Activated naive CD4-positive, alpha-beta T cell treated with Interleukin-2 at 50 U/mL for 16 hours (primary cell): ENCODE data around the gene TSC2.

Experiments used
- DNase-seq: peaks from one replicate; pipeline ENCODE4 v3.0.0-alpha.2; 2020

The TSC2 gene

DNA sequence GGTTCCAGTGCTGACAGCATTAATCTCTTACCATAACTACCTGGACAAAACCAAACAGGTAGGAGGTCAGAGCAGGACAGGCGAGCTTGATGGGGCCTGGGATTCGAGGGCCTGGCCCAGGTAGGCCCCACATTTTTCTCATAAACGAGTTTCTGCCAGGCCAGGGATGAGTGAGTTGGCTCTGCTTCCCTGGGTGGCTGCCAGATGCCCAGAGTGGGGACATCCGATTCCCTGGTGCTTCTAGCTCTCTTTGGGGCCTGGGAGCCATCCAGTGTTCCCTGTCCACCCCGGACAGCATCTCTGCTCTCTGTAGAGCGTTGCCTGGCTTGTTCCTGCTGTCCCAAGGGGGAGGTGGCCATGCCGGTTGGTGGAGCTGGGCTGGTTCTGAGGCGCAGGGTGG, 25.1 kb downstream of the TSC2 start:
- DNase-seq: no peak

DNA sequence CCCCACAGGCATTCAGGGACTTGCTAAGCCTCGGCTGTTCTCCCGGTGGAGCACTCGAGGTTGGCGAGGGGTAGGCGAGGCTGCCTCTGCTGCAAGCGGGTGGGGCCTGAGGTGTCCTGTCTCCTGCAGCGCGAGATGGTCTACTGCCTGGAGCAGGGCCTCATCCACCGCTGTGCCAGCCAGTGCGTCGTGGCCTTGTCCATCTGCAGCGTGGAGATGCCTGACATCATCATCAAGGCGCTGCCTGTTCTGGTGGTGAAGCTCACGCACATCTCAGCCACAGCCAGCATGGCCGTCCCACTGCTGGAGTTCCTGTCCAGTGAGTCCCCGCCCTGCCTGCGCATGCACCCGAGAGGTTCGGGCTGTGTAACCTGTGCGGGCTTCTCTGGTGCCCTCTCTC, 26.3 kb downstream of the TSC2 start:
- DNase-seq: no peak

DNA sequence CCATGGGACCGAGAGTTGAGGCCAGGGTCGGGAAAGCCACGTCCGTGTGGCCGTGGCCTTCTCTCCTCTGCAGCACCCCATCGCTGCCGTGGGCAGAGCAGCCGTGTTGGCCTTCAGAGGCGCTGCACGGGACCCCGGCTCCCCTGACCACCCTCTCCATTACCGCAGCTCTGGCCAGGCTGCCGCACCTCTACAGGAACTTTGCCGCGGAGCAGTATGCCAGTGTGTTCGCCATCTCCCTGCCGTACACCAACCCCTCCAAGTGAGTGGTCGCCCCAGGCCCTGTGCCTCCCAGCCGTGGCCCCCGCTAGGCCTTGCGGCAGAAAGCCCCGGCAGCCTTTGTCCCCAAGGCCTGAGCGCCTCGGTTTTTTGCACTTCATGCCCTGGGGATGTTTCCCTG, 27.8 kb downstream of the TSC2 start:
- DNase-seq: no peak

DNA sequence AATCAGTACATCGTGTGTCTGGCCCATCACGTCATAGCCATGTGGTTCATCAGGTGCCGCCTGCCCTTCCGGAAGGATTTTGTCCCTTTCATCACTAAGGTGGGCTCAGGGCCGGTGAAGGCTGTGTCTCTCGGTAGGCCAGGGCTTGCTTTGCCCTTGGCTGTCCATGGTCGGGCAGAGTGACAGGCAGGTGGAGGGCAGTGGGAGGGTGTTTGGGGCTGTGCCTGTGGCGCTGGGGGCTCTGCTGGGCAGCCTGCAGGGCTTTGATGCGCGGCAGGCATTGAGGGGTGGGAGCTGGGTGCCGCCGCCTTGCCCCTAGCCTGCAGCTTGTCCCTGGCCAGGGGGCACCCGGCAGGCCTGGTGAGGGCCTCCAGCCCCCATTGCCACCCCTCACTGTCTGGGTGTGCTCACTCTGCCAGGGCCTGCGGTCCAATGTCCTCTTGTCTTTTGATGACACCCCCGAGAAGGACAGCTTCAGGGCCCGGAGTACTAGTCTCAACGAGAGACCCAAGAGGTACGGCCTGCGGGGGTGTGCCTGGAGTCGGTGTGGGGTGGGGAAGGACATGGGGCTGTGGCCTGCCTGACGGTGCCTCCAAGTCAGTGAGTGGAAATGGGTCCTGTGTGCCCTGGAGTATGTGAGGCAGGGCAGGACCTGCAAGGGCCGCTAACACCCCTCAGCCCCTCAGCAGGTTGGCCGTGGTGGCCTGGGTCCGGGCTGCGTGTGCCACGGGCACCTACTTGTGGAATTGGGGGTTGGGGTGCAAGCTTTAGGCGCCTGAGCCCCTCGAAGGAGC, 28.5 kb downstream of the TSC2 start:
- no peak for DNase-seq

DNA sequence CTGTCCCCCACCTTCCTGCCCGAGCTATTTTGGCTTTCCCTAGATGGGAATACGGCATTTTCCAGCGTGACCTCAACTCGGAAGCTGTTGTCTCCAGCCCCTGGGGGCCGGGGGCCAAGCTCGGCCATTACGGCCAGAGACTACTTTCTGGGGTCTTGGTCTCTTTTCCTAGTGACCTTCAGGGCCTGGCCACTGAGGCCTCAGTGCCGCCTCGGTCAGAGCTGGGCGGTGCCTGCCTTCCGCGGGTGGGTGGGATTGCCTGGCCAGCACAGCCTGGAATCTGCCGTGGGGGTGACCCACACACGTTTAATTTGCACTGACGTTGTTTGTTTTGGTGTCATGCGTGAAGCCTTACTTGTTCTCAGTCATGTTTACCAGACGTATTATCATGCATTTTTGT, 29.2 kb downstream of the TSC2 start:
- DNase-seq: no peak

DNA sequence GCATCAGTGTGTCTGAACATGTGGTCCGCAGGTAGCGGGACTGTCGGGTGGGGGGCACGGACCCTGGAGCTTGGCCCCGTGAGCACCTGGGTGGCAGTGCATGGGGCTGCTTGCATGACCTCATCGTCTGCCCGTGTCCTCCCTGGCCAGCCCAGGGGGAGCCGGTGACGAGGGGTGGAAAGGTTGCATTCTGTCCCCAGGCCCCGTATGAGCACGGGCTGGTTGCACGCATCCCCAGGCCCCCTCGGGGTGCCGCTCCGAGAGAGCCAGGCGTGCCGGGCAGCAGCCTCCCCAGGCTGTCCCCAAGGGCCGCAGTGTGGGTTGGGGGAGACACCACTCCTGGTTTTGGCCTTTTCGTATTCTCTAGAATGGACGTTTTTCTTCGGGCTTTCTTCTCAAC, 29.9 kb downstream of the TSC2 start:
- DNase-seq: no peak

DNA sequence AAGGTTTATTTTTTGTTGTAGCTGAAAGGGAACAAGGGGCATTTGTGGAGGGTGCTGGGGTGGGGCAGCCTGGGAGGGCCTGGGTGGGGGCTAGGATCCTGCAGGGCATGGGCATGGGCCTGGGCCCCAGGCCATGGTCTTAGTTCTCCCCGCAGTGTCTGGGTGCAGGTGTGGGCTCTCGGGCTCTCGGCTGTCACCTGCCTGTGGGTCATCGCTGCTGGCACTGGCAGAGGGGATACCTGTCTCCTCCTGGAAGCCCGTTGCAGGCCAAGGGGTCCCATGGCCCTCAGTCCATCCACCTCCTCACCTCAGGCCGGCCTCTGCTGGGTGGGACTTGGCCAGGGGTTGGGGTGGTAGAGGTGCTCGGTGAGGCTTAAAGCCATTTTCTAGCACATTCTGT, 30.3 kb downstream of the TSC2 start:
- DNase-seq: no peak

DNA sequence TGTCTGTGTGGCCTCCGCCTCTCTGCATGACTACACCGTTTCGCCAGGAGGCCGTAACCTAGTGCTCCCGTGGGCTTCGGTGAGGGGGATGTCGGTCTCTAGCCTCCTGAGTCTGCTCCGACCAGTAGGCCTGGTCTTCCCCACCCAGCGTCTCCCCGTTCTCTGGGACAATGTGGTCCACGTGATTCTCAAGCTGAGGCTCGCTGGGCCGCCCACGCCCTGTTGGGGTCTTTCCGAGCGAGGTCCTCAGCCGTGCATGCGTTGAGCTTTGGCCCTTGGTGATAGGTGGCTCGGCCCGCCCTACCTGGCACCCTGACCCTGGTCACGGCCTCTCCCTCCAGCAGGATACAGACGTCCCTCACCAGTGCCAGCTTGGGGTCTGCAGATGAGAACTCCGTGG, 30.9 kb downstream of the TSC2 start:
- DNase-seq: no peak

DNA sequence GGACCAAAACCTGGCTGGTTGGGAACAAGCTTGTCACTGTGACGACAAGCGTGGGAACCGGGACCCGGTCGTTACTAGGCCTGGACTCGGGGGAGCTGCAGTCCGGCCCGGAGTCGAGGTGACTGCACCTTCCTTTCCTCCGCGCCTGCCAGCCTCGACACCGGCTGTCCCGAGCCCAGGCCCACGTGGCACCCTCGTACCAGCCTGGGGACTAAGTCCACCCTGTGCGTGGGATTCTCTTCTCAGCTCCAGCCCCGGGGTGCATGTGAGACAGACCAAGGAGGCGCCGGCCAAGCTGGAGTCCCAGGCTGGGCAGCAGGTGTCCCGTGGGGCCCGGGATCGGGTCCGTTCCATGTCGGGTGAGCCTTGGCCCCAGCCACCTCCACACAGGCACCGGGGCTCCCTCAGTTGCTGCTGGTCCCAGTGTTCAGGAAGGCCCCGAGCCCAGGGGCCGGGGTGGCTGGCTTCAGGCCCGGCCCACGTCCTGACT, 31.6 kb downstream of the TSC2 start:
- no peak for DNase-seq

DNA sequence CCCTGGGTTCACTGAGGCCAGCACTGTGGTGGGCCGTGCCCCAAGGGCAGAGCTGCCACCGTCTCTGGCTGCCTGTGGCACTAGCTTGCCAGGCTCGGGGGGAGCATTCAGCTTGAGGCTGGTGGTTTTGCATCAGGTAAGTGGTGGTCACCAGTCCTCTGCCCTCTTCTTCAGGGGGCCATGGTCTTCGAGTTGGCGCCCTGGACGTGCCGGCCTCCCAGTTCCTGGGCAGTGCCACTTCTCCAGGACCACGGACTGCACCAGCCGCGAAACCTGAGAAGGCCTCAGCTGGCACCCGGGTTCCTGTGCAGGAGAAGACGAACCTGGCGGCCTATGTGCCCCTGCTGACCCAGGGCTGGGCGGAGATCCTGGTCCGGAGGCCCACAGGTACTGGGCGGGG, 32.2 kb downstream of the TSC2 start:
- no peak for DNase-seq

DNA sequence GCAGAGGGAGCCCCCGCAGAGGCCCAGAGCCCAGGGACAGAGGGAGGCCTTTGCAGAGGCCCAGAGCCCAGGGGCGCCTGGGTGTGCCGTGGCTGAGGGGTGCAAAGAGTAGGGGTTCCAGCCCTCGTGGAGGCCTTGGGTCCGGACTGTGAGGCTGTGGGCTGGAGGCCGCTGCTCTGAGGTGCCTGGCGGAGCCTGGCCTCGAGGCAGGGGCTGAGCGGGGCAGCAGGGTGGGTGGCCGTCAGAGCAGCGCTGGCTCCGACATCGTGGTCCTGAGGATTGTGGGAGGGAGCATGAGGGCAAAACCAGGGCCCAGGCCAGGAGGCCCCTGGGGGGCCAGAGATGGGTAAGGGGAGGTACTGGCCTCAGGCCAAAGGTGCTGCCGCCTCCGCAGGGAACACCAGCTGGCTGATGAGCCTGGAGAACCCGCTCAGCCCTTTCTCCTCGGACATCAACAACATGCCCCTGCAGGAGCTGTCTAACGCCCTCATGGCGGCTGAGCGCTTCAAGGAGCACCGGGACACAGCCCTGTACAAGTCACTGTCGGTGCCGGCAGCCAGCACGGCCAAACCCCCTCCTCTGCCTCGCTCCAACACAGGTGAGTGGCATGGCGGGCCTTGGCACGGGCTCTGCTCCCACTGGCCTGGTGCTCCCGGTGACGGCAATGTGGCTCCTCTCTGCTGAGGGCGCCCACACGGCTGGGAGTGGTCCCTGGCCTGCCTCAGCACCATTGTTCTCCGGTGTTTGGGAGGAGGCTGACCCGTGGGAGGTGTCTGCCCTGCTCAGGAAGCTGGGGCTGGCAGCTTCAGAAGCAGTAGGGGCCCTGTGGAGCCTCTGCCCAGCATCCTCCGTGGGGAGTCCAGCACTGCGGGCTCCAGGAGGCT, 33.7 kb downstream of the TSC2 start:
- no peak for DNase-seq

DNA sequence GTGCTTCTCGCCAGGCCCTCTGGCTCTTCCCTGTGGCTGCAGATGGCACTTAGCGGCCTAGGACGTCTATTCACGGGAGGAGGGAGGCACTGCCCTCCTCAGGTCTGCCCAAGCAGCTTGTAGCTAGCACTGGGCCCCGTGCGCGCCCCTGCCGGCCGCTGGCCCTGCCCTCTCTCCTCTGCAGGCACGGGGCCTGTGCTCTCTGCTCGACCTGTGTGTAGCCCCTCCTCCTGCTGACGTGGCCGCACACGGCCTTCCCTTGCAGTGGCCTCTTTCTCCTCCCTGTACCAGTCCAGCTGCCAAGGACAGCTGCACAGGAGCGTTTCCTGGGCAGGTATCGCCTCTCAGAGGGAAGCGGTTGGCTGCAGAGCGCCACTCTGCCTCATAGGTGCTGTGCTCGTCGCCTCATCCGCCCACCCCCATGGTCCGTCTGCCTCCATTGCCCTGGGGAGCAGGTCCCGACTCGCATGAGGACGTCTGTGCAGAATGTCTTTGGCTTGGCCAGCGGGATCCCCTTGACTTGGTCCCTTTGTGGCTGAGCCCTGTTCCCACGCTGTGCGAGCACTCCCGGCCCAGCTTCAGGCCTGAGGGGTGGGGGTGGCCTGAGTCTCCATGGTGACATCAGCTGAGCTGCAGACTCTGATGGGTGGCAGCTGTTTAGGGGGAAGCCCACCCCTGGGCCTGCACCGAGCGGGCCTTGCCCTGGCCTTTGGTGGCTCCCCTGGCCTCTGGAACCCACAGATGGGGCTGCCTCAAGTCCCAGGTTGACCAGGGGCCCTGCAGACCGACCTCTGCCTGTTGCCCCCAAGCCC, 34.6 kb downstream of the TSC2 start:
- no peak for DNase-seq

DNA sequence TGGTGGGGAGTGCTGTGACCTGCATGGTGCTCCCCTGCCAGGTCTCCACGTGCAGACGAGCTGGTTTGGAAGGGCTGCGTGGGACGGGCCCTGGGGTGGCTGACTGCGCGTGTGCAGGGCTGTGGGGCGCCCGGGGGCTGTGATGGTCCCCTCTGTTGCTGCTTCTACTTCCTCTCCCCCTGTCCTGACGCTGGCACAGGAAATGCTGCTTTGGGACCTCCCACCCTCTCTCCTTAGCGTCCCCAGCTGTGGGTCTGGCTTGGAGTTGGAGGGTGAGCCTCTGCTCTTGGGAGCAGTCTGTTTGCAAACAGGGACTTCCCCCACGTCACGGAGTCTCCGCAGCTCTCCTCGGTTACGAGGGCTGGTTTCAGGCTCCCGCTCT, 35.2 kb downstream of the TSC2 start:
- no peak for DNase-seq

DNA sequence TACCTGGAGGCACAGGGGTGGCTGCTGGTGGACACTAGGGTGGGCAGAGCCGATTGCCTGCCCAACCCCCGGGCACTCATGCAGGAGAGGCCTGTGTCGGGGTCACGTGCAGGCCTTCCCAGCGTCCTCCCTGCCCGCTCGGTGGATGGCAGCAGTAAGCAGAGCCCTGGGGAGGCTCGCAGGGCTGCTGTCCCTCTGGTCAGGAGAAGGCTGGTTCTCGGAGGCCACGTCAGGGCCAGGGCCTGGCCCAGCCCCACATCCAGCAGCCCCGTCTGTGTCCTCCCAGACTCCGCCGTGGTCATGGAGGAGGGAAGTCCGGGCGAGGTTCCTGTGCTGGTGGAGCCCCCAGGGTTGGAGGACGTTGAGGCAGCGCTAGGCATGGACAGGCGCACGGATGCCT, 35.6 kb downstream of the TSC2 start:
- no peak for DNase-seq

DNA sequence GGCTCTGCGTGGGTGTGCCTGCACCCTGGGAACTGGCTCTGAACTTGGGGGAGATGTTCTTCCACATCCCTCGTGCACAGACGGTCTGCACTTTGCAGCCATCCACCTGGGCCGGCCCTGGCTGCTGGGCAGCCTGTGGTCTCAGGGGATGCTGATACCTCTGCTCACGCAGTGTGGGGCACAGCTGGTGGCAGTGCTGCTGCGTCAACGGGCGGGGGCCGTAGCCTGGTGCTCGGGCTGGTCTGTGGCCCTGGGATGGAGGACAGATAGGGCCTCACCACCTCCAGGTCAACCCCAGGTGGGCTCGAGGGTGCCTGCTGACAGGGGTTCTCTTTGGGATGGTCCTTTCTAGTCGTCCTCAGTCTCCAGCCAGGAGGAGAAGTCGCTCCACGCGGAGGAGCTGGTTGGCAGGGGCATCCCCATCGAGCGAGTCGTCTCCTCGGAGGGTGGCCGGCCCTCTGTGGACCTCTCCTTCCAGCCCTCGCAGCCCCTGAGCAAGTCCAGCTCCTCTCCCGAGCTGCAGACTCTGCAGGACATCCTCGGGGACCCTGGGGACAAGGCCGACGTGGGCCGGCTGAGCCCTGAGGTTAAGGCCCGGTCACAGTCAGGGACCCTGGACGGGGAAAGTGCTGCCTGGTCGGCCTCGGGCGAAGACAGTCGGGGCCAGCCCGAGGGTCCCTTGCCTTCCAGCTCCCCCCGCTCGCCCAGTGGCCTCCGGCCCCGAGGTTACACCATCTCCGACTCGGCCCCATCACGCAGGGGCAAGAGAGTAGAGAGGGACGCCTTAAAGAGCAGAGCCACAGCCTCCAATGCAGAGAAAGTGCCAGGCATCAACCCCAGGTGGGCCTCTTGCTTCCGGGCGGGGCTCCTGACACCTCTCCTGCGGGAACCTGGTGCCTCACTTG, 36.3 kb downstream of the TSC2 start:
- no peak for DNase-seq

DNA sequence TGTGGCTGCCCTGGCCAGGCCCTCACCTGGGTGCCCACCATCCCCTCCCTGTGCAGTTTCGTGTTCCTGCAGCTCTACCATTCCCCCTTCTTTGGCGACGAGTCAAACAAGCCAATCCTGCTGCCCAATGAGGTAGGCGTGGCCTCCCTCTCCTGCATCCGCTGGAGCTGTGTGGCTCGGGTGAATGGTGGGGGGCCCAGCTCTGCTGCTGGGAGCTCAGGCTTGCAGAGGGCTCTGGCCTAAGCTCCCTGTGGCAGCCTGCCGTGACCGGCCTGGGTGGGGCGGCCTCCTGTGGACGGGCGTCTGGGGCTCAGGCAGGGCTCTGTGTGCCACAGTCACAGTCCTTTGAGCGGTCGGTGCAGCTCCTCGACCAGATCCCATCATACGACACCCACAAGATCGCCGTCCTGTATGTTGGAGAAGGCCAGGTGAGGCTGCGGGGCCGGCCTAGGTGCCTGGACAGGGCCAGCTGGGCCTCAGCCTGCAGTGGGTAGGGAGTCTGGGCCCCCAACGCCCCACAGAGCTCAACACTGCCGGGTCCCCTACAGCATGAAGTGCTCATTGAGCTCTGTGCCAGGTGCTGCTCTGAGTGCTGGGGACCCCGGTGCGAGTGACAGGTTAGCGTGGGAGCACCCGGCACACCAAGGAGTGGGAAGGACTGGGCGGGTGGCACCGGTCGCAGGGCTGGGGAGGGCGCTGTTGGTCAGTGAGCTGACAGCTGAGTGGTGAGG, 37.3 kb downstream of the TSC2 start:
- DNase-seq: no peak

DNA sequence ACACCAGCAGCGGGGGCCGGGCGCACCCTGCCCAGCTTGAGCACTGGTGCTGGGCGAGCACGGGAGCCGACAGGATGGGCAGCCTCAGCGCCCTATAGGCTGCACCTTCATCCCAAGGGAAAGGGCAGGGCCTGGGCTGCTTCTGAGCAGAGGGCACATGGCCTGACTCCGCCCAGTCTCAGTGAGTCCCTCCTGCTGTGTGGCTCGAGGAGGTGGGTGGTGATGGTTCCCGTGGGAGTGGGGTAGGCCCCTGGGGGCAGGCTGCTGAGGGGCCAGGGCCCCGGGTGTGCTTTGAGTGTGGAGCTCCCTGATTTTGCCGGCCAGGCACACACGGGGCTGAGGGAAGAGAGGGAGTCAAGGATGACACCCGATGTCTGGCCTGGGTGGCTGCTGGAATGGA, 37.9 kb downstream of the TSC2 start:
- DNase-seq: no peak

DNA sequence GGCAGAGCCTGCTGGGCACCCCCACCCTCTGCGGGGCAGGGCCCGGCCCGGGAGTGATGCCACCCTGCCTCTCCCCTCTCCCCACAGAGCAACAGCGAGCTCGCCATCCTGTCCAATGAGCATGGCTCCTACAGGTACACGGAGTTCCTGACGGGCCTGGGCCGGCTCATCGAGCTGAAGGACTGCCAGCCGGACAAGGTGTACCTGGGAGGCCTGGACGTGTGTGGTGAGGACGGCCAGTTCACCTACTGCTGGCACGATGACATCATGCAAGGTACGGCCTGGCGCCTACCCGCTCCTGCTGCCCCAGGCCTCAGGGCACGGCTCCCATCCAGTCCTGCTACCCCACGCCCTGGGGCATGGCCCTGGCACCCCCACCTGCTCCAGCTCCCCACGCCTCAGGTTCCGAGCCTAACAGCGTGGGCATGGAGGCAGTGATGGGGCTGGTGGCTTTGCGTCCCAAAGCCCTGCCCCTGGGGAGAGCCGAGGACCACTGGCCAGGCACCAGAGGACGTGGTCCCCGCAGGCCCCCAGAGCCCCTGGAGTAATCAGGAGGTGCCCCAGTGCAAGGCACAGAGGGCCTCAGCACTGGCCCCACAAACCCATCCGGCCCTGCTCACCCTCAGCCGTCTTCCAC, 38.4 kb downstream of the TSC2 start:
- no peak for DNase-seq

DNA sequence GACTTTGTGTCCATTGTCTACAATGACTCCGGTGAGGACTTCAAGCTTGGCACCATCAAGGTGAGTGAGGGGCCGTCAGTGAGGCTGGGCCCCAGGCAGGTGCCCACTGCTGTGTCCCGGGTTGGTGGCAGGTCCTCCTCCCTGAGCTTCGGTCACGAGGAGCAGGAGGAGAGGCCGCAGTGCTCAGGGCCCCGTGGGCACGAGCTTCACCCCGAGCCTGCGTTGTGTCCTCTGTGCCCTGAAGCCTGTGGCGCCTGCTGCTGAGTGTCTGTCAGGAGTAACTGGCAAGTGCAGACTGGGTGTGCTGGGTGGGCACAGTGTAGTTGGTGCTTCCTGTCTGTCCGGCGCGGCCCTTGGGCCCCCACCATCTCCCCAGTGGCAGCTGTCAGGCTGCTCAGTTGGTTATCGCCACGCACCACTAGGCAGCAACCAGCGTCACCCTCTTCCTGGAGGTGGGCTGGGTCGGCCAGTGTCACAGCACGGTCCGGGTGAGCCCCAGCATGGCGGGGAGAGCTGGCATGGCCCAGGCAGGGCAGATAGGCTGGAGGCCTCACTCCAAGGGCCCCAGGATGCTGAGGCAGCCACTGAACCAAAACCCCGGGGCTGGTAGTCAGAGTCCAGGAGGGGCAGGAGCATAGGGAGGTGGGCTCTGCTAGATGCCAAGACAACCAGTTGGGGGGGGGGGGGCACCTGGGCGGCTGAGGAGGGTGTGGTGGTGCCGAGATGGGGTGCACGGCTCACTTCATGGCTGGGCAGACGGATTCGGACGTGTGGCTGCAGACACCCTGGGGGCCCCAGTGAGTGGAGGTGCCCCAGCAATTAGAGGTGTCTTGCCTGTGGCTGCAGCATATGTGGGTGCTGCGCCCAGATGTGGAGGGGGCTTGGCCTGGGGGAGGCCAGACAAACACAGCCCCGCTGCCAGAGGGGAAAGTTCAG, 39.3 kb downstream of the TSC2 start:
- no peak for DNase-seq
